ENCODE results near the gene KRTAP3-2. TPM values are rescaled to one million over a fixed set of nuclear protein-coding genes. Genes with fewer than 3 reads are reported as not detected.

Gene KRTAP3-2
- total RNA-seq, 1 experiment from 2014 or later: not detected

DNA sequence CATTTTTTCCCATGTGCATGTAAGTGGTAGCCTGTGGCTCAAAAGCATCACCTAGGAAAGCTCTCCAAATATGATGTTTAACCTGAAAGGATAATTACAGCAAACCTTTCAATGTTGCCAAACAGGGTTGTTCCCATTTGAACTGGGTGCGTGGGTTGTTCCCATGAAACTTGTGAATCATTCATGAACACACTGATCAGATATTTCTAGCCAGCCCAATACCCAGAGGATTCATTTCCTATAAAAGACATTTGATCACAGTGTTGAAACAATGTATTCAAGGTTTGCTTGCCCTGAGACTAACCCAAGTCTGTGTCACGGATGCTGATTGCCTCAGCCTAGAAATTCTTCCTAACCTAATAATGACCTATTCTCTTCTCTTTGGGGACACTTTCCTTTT is 45.8 kb downstream of the KRTAP3-2 start:
- H3K36me3 Mint-ChIP-seq (ENCODE audit: insufficient read depth, unreplicated experiment): peaks cover 7% of the 10 kb centered on the region
- intact Hi-C loops (cut with micrococcal nuclease): no loop called here
- peak; percentile 84 for DNase-seq (ENCODE audit: unreplicated experiment)
- TF ChIP-seq, protein P1, sequence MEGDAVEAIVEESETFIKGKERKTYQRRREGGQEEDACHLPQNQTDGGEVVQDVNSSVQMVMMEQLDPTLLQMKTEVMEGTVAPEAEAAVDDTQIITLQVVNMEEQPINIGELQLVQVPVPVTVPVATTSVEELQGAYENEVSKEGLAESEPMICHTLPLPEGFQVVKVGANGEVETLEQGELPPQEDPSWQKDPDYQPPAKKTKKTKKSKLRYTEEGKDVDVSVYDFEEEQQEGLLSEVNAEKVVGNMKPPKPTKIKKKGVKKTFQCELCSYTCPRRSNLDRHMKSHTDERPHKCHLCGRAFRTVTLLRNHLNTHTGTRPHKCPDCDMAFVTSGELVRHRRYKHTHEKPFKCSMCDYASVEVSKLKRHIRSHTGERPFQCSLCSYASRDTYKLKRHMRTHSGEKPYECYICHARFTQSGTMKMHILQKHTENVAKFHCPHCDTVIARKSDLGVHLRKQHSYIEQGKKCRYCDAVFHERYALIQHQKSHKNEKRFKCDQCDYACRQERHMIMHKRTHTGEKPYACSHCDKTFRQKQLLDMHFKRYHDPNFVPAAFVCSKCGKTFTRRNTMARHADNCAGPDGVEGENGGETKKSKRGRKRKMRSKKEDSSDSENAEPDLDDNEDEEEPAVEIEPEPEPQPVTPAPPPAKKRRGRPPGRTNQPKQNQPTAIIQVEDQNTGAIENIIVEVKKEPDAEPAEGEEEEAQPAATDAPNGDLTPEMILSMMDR (IDR thresholded peaks at IDR 0.05; ENCODE audit: unreplicated experiment): no peak
- no peaks in the 10 kb centered on the region for H3K9me3 Mint-ChIP-seq (ENCODE audit: unreplicated experiment)
- peaks cover 31% of the 10 kb centered on the region for H3K4me1 Mint-ChIP-seq (ENCODE audit: insufficient read depth, unreplicated experiment)
- ChIA-PET CTCF (interaction anchor here (0.6 to 1.8 kb wide), 3 partner anchors 9 to 44 kb away, joined by 3 to 6 read pairs (median 3); no protein-coding TSS in a partner anchor), POLR2A (interaction anchor here (0.9 to 2.6 kb wide), 4 partner anchors 21 to 565 kb away, joined by 3 to 9 read pairs (median 4); partner anchors contain the start of gene KRT15)
- no peak overlapping the region for H3K4me3 Mint-ChIP-seq (ENCODE audit: unreplicated experiment)
- peaks cover 10% of the 10 kb centered on the region for H3K27me3 Mint-ChIP-seq (ENCODE audit: insufficient read depth, unreplicated experiment)
- H3K27ac Mint-ChIP-seq (ENCODE audit: low read depth, unreplicated experiment): no peak overlapping the region
- no TSS peak for BruUV-seq (replicated peaks)

DNA sequence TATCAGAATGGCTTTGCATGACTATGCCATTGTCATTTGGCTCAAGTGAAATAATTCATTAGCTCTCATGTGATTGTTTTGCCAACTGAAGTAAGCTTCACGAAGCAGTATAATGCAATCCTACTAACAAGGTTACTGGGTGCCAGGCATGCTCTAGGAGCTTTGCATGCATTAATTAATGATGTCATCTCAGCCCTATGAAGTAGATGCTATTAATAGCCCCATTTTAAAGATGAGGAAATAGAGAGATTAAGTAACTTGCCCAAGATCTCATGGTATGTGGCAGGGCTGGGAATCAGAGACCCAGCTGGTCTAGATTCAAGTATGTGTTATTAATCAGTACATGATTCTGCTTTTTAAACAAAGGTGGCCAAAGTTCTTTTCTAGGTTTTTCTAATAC is 47.0 kb downstream of the KRTAP3-2 start:
- peak; percentile 55 for DNase-seq (ENCODE audit: unreplicated experiment)
- Mint-ChIP-seq H3K36me3 (ENCODE audit: insufficient read depth, unreplicated experiment) (peaks cover 7% of the 10 kb centered on the region), H3K4me1 (ENCODE audit: insufficient read depth, unreplicated experiment) (peaks cover 31% of the 10 kb centered on the region), H3K4me3 (ENCODE audit: unreplicated experiment) (no peak overlapping the region), H3K27ac (ENCODE audit: low read depth, unreplicated experiment) (no peak overlapping the region), H3K27me3 (ENCODE audit: insufficient read depth, unreplicated experiment) (peaks cover 14% of the 10 kb centered on the region), H3K9me3 (ENCODE audit: unreplicated experiment) (no peaks in the 10 kb centered on the region)
- TF ChIP-seq, protein P1 (IDR thresholded peaks at IDR 0.05; ENCODE audit: unreplicated experiment): no peak
- POLR2A ChIA-PET: interaction anchor here (0.8 to 2.6 kb wide), 4 partner anchors 18 to 43 kb away, joined by 3 to 9 read pairs (median 4); no protein-coding TSS in a partner anchor
- no TSS peak for BruUV-seq (replicated peaks)
- intact Hi-C loops (cut with micrococcal nuclease): no loop called here
- CTCF ChIA-PET: interaction anchor here (0.5 to 1.4 kb wide), 5 partner anchors 10 to 715 kb away, joined by 3 to 7 read pairs (median 4); partner anchors contain the start of gene KRT39

DNA sequence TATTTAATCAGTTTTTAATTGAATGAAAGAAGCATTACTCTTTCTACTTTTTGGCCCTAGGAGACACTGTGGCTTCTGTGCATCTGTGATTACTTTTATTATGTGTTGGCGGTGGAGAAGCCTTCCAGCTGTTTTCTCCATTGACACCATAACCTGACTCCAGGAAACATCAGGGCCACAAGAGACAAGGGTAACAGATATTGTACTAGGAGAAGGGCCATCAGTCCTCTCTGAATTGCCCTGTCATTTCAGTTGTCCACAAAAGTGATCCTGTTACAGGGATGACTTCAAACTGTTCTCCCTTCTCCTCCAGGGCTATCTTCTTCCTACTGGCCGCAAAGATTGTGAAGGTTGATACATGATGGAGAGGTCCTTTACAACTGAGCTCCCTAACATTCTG is 47.6 kb downstream of the KRTAP3-2 start:
- Mint-ChIP-seq H3K4me3 (ENCODE audit: unreplicated experiment) (no peak overlapping the region), H3K27ac (ENCODE audit: low read depth, unreplicated experiment) (no peak overlapping the region), H3K4me1 (ENCODE audit: insufficient read depth, unreplicated experiment) (peaks cover 27% of the 10 kb centered on the region), H3K36me3 (ENCODE audit: insufficient read depth, unreplicated experiment) (peaks cover 7% of the 10 kb centered on the region), H3K9me3 (ENCODE audit: unreplicated experiment) (no peaks in the 10 kb centered on the region), H3K27me3 (ENCODE audit: insufficient read depth, unreplicated experiment) (peaks cover 14% of the 10 kb centered on the region)
- BruUV-seq (replicated peaks): no TSS peak
- DNase-seq (ENCODE audit: unreplicated experiment): no peak
- TF ChIP-seq, protein P1 (IDR thresholded peaks at IDR 0.05; ENCODE audit: unreplicated experiment): no peak
- POLR2A ChIA-PET: interaction anchor here (0.8 to 2.6 kb wide), 3 partner anchors 18 to 43 kb away, joined by 4 to 9 read pairs (median 5); no protein-coding TSS in a partner anchor
- intact Hi-C loops (cut with micrococcal nuclease): no loop called here
- CTCF ChIA-PET: interaction anchor here (0.5 to 1.4 kb wide), 5 partner anchors 10 to 370 kb away, joined by 3 to 7 read pairs (median 4); partner anchors contain the start of gene KRT39

DNA sequence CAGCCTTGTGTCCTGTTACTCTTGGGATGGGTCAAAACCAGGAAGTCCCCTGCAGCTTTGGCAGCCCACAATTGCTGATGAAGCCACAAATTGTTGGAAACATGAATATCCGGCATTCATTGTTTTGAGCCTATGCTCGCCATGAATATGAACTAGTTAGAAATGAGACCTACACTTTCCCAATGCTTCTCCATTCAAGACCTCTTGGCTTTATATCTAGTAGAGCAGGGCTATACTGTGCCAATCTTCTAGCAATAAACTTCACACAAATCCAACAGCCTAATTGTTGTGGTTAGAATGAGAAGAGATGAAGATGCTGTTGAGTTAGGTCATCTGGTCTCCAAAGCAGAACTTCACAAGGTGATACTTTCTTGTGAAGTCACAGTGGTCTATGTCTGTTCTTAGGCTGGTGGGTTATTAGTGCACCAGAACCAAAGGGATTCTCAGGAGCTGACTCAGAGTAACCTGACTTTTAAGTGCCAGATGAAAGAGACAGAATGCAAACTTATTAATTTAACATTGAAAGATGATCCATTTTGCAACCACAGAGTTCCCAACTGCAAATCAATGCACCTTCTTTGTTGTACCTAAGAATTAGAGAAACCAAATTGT is 48.6 kb downstream of the KRTAP3-2 start:
- no TSS peak for BruUV-seq (replicated peaks)
- no peak for DNase-seq (ENCODE audit: unreplicated experiment)
- H3K4me3 Mint-ChIP-seq (ENCODE audit: unreplicated experiment): no peak overlapping the region
- peaks cover 16% of the 10 kb centered on the region for H3K4me1 Mint-ChIP-seq (ENCODE audit: insufficient read depth, unreplicated experiment)
- peaks cover 14% of the 10 kb centered on the region for H3K27me3 Mint-ChIP-seq (ENCODE audit: insufficient read depth, unreplicated experiment)
- TF ChIP-seq, protein P1 (IDR thresholded peaks at IDR 0.05; ENCODE audit: unreplicated experiment): no peak
- no peaks in the 10 kb centered on the region for H3K9me3 Mint-ChIP-seq (ENCODE audit: unreplicated experiment)
- H3K27ac Mint-ChIP-seq (ENCODE audit: low read depth, unreplicated experiment): no peak overlapping the region
- ChIA-PET CTCF (no interaction called here), POLR2A (interaction anchor here (2.6 kb wide), 1 partner anchor 35 kb away, joined by 9 read pairs; no protein-coding TSS in a partner anchor)
- peaks cover 7% of the 10 kb centered on the region for H3K36me3 Mint-ChIP-seq (ENCODE audit: insufficient read depth, unreplicated experiment)
- intact Hi-C loops (cut with micrococcal nuclease): no loop called here

Data from MCF 10A (cell line).